Suprapubic skin (tissue), 4 donors: ENCODE results near the gene EFCAB8.

Source experiments
- CTCF ChIP-seq, 2 donors: fragments of 200-600 bp in 1 of 2; fragments of 450-650 bp in 1 of 2; sonication (generic) in 1 of 2; IDR thresholded peaks; one replicate each; pipeline ENCODE4 v1.5.1; 2016 to 2019; ENCODE audit warnings: antibody characterized with exemption in 2 of 2, mild to moderate bottlenecking in 1 of 2, moderate library complexity in 1 of 2
- POLR2A ChIP-seq, 2 donors: fragments of 450-650 bp; IDR thresholded peaks; one replicate each; pipeline ENCODE4 v1.6.1; 2017; ENCODE audit warnings: antibody characterized with exemption in 2 of 2, mild to moderate bottlenecking in 2 of 2, moderate library complexity in 2 of 2
- POLR2AphosphoS5 ChIP-seq, 3 donors: sonication (generic); formaldehyde crosslinking; IDR thresholded peaks; one replicate each; pipeline ENCODE4 v1.6.1; 2017; ENCODE audit warnings: antibody characterized with exemption in 3 of 3

GRCh38 chr20:32917191-32917950, 58.6 kb downstream of the EFCAB8 start:
- TF ChIP-seq CTCF (IDR thresholded peaks at IDR 0.05), result no peak
- TF ChIP-seq POLR2A (IDR thresholded peaks at IDR 0.05), result no peak
- no peak for TF ChIP-seq POLR2AphosphoS5 (IDR thresholded peaks at IDR 0.05)
